GM18861 (cell line): ENCODE data around the gene C13orf46.

ENCODE experiments used
- ATAC-seq: cut with Tn5 transposase; IDR thresholded peaks from one replicate; pipeline ENCODE4 v1.9.1; 2021; ENCODE audit not compliant: unreplicated experiment

C13orf46 gene

GRCh38 chr13:113972451-113973217, 1.2 kb downstream of the C13orf46 start:
- no peak for ATAC-seq

GRCh38 chr13:113971471-113972231, 2.2 kb downstream of the C13orf46 start:
- no peak for ATAC-seq

- ATAC-seq = no peak
Measured at GRCh38 chr13:113970810-113971470, 2.9 kb downstream of the C13orf46 start.

- ATAC-seq = no peak
Measured at GRCh38 chr13:113969973-113970611, 3.8 kb downstream of the C13orf46 start.

- ATAC-seq = no peak
Measured at GRCh38 chr13:113969311-113969972, 4.4 kb downstream of the C13orf46 start.

GRCh38 chr13:113968463-113969310, 5.2 kb downstream of the C13orf46 start:
- ATAC-seq = no peak

- ATAC-seq = no peak
Measured at GRCh38 chr13:113967729-113968462, 6.0 kb downstream of the C13orf46 start.

- ATAC-seq = no peak
Measured at GRCh38 chr13:113967206-113967720, 6.6 kb downstream of the C13orf46 start.

GRCh38 chr13:113965968-113966884, 7.7 kb downstream of the C13orf46 start:
- no peak for ATAC-seq

- ATAC-seq = no peak
Measured at GRCh38 chr13:113965383-113965874, 8.4 kb downstream of the C13orf46 start.

GRCh38 chr13:113964251-113964995, 9.5 kb downstream of the C13orf46 start:
- no peak for ATAC-seq

- no peak for ATAC-seq
Measured at GRCh38 chr13:113963376-113963775, 10.5 kb downstream of the C13orf46 start.

GRCh38 chr13:113962975-113963374, 10.9 kb downstream of the C13orf46 start:
- no peak for ATAC-seq

GRCh38 chr13:113962386-113962785, 11.5 kb downstream of the C13orf46 start:
- ATAC-seq = no peak

- ATAC-seq = no peak
Measured at GRCh38 chr13:113960276-113960948, 13.5 kb downstream of the C13orf46 start.

- ATAC-seq = no peak
Measured at GRCh38 chr13:113959198-113959597, 14.7 kb downstream of the C13orf46 start.
